ENCODE measurements around the gene SMAD4. TPM values are rescaled to one million over a fixed set of nuclear protein-coding genes. Genes with fewer than 3 reads are reported as not detected.
"Not testable (repeated sequence)": the region's sequence is repeated elsewhere in the genome, so short reads cannot be mapped to it uniquely, and the experiment has no call there.

The SMAD4 gene
- total and polyA plus RNA-seq, 3 experiments from 2014 or later: 62.4 to 84.3 (median 81.9) TPM

DNA sequence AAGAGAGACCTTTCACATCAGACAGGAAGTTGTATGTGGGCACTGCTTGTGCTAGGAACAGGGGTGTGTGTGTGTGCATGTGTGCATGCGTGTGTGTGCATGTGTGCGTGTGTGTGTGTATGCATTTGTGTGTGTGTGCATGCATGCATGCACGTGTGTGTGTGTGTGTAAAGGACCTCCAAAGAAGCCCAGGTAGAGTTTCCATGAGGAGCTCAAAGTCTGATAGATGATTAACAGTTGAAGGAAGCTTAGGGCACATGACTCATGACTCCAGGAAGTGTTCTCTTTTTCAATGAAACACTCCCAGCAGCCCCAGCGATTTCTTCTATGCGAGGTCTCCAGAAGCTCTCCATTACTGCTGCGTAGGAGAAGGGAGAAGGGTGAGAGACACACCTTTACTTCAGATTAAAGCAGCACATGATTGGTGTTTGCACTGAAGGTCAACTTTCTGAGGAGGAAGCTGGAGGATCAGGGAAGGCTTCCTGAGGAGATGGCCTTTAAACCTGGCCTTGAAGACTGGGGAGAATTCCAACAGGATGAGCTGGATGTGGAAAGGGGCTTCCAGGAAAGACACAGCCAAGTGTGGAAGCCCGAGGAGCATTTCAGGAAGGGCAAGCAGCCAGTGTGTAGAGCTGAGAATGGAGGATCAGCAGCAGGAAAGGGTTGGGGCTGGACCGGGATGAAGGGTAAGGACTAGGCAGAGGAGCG is 77.7 kb downstream of the SMAD4 start:
- H3K9me3 ChIP-seq (ENCODE audit: low read length): no peaks in the 10 kb centered on the region
- H3K4me3 Mint-ChIP-seq: no peak overlapping the region
- POLR2A ChIA-PET: no interaction called here

DNA sequence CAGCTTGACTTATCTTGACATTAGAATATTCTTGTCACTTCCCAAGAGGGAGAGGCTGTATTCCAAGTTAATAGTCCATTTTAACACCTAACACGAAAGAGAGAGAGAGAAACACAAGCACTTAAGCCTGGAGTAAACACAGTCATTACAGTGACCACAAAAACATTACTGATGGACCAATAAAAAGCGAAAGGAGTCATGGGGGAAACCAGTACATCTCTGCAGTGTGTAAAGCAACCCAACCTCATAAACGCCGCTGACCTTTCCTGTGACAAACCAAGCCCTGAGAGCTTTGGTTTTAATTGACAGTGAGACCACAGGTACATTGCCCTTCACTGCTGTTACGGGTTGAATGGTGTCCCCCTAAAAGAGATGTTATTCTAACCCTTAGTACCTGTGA is 78.3 kb downstream of the SMAD4 start:
- Histone ChIP-seq H3K36me3 (ENCODE audit: insufficient read depth, low read length) (no peaks in the 10 kb centered on the region), H3K27ac (ENCODE audit: low read depth, low read length) (no peak overlapping the region), H3K4me3 (ENCODE audit: low read length) (no peak overlapping the region), H3K9me3 (ENCODE audit: low read length) (no peaks in the 10 kb centered on the region), H3K4me1 (ENCODE audit: insufficient read depth, low read length) (peaks cover 8% of the 10 kb centered on the region), H3K27me3 (ENCODE audit: insufficient read depth, low read length, poor library complexity, severe bottlenecking) (no peaks in the 10 kb centered on the region)
- H3K36me3 Mint-ChIP-seq: no peaks in the 10 kb centered on the region
- H3K9me3 Mint-ChIP-seq: no peaks in the 10 kb centered on the region
- peak overlapping the region in 1 of 8 donors; percentile 33 for H3K27ac Mint-ChIP-seq
- no peaks in the 10 kb centered on the region for H3K27me3 Mint-ChIP-seq
- CTCF ChIA-PET: interaction anchor here (1.9 kb wide), 1 partner anchor 288 kb away, joined by 4 read pairs; the partner anchor contains the start of gene MRO
- POLR2A ChIA-PET: no interaction called here
- DNase-seq: no peak
- no peak overlapping the region for H3K4me3 Mint-ChIP-seq
- peaks cover 8 to 16% (median 12%) of the 10 kb centered on the region in 3 donors for H3K4me1 Mint-ChIP-seq

More for the DNA sequence above, 77.7 kb downstream of the SMAD4 start:
- DNase-seq: no peak
- no peak overlapping the region for H3K4me3 ChIP-seq (ENCODE audit: low read length)
- no peaks in the 10 kb centered on the region for H3K27me3 ChIP-seq (ENCODE audit: insufficient read depth, low read length, poor library complexity, severe bottlenecking)
- Mint-ChIP-seq H3K27me3 (no peaks in the 10 kb centered on the region), H3K4me1 (peaks cover 8 to 16% (median 12%) of the 10 kb centered on the region in 3 donors), H3K36me3 (no peaks in the 10 kb centered on the region), H3K9me3 (no peaks in the 10 kb centered on the region), H3K27ac (peak overlapping the region in 3 of 8 donors; percentile 13 to 61 (median 46))
- CTCF ChIA-PET: interaction anchor here (1.9 kb wide), 1 partner anchor 288 kb away, joined by 4 read pairs; the partner anchor contains the start of gene MRO
- H3K4me1 ChIP-seq (ENCODE audit: insufficient read depth, low read length): peaks cover 8% of the 10 kb centered on the region
- H3K36me3 ChIP-seq (ENCODE audit: insufficient read depth, low read length): no peaks in the 10 kb centered on the region
- no peak overlapping the region for H3K27ac ChIP-seq (ENCODE audit: low read depth, low read length)

DNA sequence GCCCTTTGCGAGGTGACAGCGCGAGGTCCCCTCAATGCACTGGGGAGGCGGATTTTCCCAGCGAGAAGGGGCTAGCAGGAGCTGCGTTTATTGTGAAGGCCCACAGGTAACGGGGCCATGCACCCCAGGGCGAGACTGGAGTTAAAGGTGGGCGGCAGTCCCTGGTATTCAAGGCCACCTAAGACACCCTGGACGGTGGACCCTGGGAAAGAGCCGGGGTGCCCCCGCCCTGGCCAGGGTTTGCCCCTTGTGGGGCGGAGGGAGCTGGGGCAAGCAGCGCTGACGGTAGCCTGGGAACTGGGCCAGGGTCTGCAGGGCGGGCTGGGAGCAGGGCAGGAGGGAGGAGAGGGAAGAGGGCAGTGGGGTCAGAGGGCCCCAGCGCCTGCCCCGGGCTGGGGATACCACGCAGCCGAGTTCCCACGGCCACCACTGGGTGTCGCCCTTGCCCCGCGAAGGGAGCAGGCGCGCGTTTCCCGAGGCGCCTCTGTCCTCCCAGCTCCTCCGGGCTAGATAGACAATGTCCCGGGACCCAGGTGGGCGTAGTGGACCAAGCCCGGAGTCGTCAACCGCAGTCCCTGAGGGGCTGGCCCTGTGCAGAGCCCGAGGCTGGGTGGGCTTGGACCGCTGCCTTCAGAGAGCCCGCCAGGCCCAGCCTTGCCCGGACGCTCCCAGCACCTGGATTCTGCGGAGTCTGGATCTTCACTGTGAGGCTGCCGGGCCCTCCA is 80.2 kb downstream of the SMAD4 start:
- POLR2A ChIA-PET: no interaction called here
- H3K4me3 Mint-ChIP-seq: no peak overlapping the region
- no peaks in the 10 kb centered on the region for H3K36me3 Mint-ChIP-seq

DNA sequence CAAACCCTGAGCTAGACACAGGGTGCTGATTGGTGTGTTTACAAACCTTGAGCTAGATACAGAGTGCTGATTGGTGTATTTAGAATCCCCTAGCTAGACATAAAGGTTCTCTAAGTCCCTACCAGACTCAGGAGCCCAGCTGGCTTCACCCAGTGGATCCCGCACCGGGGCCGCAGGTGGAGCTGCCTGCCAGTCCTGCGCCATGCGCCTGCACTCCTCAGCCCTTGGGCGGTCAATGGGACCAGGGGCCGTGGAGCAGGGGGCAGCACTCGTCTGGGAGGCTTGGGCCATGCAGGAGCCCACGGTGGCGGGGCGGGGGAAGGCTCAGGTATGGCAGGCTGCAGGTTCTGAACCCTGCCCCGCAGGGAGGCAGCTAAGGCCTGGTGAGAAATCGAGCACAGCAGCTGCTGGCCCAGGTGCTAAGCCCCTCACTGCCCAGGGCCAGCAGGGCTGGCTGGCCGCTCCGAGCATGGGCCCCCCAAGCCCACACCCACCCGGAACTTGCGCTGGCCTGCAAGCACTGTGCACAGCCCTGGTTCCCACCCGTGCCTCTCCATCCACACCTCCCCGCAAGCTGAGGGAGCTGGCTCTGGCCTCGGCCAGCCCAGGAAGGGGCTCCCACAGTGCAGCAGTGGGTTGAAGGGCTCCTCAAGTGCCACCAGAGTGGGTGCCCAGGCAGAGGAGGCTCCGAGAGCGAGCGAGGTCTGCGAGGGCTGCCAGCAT is 81.8 kb downstream of the SMAD4 start:
- H3K27ac Mint-ChIP-seq: not testable (repeated sequence)

More for the DNA sequence above, 80.2 kb downstream of the SMAD4 start:
- no peaks in the 10 kb centered on the region for H3K27me3 Mint-ChIP-seq
- DNase-seq: peak; percentile 41 to 70 (median 49)
- Histone ChIP-seq H3K4me3 (ENCODE audit: low read length) (no peak overlapping the region), H3K27me3 (ENCODE audit: insufficient read depth, low read length, poor library complexity, severe bottlenecking) (no peaks in the 10 kb centered on the region), H3K4me1 (ENCODE audit: insufficient read depth, low read length) (peaks cover 8% of the 10 kb centered on the region), H3K36me3 (ENCODE audit: insufficient read depth, low read length) (no peaks in the 10 kb centered on the region), H3K9me3 (ENCODE audit: low read length) (no peaks in the 10 kb centered on the region), H3K27ac (ENCODE audit: low read depth, low read length) (no peak overlapping the region)
- H3K27ac Mint-ChIP-seq: no peak overlapping the region
- CTCF ChIA-PET: interaction anchor here (0.6 to 2.9 kb wide), 9 partner anchors 12 to 684 kb away, joined by 3 to 7 read pairs (median 3); no protein-coding TSS in a partner anchor
- H3K4me1 Mint-ChIP-seq: peaks cover 8 to 16% (median 12%) of the 10 kb centered on the region in 3 donors
- no peaks in the 10 kb centered on the region for H3K9me3 Mint-ChIP-seq

DNA sequence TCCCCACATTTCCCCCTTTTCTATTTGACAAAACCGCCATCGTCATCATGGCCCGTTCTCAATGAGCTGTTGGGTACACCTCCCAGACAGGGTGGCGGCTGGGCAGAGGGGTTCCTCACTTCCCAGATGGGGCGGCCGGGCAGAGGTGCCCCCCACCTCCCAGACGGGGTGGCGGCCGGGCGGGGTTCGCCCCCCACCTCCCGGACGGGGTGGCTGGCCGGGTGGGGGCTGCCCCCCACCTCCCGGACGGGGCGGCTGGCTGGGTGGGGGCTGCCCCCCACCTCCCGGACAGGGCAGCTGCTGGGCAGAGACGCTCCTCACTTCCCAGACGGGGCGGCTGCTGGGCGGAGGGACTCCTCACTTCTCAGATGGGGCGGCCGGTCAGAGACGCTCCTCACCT is 87.0 kb downstream of the SMAD4 start:
- peaks cover 0 to 11% of the 10 kb centered on the region in 2 donors for H3K27me3 Mint-ChIP-seq
- H3K9me3 ChIP-seq (ENCODE audit: low read length); H3K4me1 ChIP-seq (ENCODE audit: insufficient read depth, low read length); CTCF ChIA-PET; H3K36me3 Mint-ChIP-seq; H3K27ac ChIP-seq (ENCODE audit: low read depth, low read length); H3K27ac Mint-ChIP-seq; H3K4me3 Mint-ChIP-seq; H3K9me3 Mint-ChIP-seq; POLR2A ChIA-PET; H3K4me3 ChIP-seq (ENCODE audit: low read length); H3K4me1 Mint-ChIP-seq; DNase-seq; H3K27me3 ChIP-seq (ENCODE audit: insufficient read depth, low read length, poor library complexity, severe bottlenecking); H3K36me3 ChIP-seq (ENCODE audit: insufficient read depth, low read length): not testable (repeated sequence)

More for the DNA sequence above, 81.8 kb downstream of the SMAD4 start:
- not testable (repeated sequence) for H3K27ac ChIP-seq (ENCODE audit: low read depth, low read length); H3K4me1 ChIP-seq (ENCODE audit: insufficient read depth, low read length); H3K9me3 ChIP-seq (ENCODE audit: low read length); H3K27me3 Mint-ChIP-seq; H3K4me3 ChIP-seq (ENCODE audit: low read length); H3K36me3 Mint-ChIP-seq; H3K36me3 ChIP-seq (ENCODE audit: insufficient read depth, low read length); H3K4me3 Mint-ChIP-seq; H3K27me3 ChIP-seq (ENCODE audit: insufficient read depth, low read length, poor library complexity, severe bottlenecking); H3K9me3 Mint-ChIP-seq; DNase-seq
- ChIA-PET CTCF (interaction anchor here (0.8 to 2.9 kb wide), 4 partner anchors 22 to 295 kb away, joined by 3 to 7 read pairs (median 6); no protein-coding TSS in a partner anchor), POLR2A (interaction anchor here (0.6 kb wide), 1 partner anchor 41 kb away, joined by 5 read pairs; no protein-coding TSS in a partner anchor)
- peaks cover 8 to 16% (median 12%) of the 10 kb centered on the region in 3 donors for H3K4me1 Mint-ChIP-seq

DNA sequence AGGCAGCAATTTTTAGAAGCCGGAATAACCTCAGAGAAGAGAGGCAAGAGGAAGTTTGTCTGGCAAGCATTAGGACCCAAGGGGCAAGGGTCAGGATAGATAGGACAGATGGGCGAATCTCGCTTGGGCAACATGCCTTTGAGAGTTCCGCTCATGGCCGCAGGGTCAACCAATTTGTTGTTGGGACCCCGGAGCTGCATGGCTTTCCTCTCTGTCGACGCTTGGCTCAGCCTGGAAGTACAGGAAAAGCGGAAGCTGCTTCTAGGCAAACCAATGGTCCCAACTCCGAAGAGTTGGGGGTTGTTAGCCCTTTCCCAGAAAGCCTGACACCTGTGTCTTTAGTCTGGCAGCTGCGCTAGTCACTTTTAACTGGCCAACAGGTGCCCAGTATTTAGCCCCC is 89.5 kb downstream of the SMAD4 start:
- peaks cover 0 to 13% of the 10 kb centered on the region in 2 donors for H3K27me3 Mint-ChIP-seq
- CTCF ChIA-PET; H3K4me3 Mint-ChIP-seq; H3K36me3 ChIP-seq (ENCODE audit: insufficient read depth, low read length); H3K4me1 Mint-ChIP-seq; H3K36me3 Mint-ChIP-seq; H3K9me3 Mint-ChIP-seq; H3K4me1 ChIP-seq (ENCODE audit: insufficient read depth, low read length); H3K27me3 ChIP-seq (ENCODE audit: insufficient read depth, low read length, poor library complexity, severe bottlenecking); H3K27ac ChIP-seq (ENCODE audit: low read depth, low read length); H3K4me3 ChIP-seq (ENCODE audit: low read length); DNase-seq; POLR2A ChIA-PET; H3K27ac Mint-ChIP-seq; H3K9me3 ChIP-seq (ENCODE audit: low read length): not testable (repeated sequence)

DNA sequence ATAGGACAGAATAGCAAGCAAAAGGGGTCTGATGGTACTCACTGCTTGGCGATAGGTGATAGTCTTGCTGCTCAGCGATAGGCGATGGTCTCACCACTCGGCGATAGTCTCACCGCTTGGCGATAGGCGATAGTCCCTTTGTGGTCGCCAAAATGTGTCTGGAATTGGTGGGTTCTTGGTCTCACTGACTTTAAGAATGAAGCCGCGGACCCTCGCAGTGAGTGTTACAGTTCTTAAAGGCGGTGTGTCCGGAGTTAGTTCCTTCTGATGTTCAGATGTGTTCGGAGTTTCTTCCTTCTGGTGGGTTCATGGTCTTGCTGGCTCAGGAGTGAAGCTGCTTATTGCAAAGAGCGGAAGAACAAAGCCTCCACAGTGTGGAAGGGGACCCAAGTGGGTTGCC is 90.0 kb downstream of the SMAD4 start:
- CTCF ChIA-PET; H3K9me3 ChIP-seq (ENCODE audit: low read length); H3K9me3 Mint-ChIP-seq; H3K27me3 ChIP-seq (ENCODE audit: insufficient read depth, low read length, poor library complexity, severe bottlenecking); POLR2A ChIA-PET; DNase-seq; H3K27ac Mint-ChIP-seq; H3K4me1 ChIP-seq (ENCODE audit: insufficient read depth, low read length); H3K36me3 ChIP-seq (ENCODE audit: insufficient read depth, low read length); H3K27ac ChIP-seq (ENCODE audit: low read depth, low read length); H3K4me3 Mint-ChIP-seq; H3K4me1 Mint-ChIP-seq; H3K4me3 ChIP-seq (ENCODE audit: low read length); H3K36me3 Mint-ChIP-seq: not testable (repeated sequence)
- peaks cover 0 to 13% of the 10 kb centered on the region in 2 donors for H3K27me3 Mint-ChIP-seq

Measured in CD8-positive, alpha-beta memory T cell (primary cell).